Testis (tissue), 2 donors: Measurements from ENCODE around the gene MYOC.

Source experiments
- POLR2A ChIP-seq: fragments of 450-650 bp; IDR thresholded peaks from one replicate; pipeline ENCODE4 v1.6.1; 2017; ENCODE audit warnings: antibody characterized with exemption, mild to moderate bottlenecking, moderate library complexity
- TF ChIP-seq, protein P1 (sequence below), 3 experiments: fragments of 450-650 bp in 2 of 3; fragments of 200-600 bp in 1 of 3; sonication (generic) in 1 of 3; IDR thresholded peaks; one replicate each; pipeline ENCODE4 v1.5.1; 2016 to 2019; ENCODE audit warnings: antibody characterized with exemption in 3 of 3, mild to moderate bottlenecking in 2 of 3, moderate library complexity in 1 of 3

GRCh38 chr1:171590022-171590421 is 62.5 kb downstream of the MYOC start:
- TF ChIP-seq, protein P1, sequence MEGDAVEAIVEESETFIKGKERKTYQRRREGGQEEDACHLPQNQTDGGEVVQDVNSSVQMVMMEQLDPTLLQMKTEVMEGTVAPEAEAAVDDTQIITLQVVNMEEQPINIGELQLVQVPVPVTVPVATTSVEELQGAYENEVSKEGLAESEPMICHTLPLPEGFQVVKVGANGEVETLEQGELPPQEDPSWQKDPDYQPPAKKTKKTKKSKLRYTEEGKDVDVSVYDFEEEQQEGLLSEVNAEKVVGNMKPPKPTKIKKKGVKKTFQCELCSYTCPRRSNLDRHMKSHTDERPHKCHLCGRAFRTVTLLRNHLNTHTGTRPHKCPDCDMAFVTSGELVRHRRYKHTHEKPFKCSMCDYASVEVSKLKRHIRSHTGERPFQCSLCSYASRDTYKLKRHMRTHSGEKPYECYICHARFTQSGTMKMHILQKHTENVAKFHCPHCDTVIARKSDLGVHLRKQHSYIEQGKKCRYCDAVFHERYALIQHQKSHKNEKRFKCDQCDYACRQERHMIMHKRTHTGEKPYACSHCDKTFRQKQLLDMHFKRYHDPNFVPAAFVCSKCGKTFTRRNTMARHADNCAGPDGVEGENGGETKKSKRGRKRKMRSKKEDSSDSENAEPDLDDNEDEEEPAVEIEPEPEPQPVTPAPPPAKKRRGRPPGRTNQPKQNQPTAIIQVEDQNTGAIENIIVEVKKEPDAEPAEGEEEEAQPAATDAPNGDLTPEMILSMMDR (IDR thresholded peaks at IDR 0.05) = no peak
- TF ChIP-seq POLR2A = no peak
